HFF-Myc (cell line): ENCODE results near the gene CPA3.

Experiments used
- DNase-seq: peaks from one replicate; pipeline ENCODE4 v3.0.0-alpha.2; 2011; ENCODE audit warnings: low read depth; ENCODE audit errors: extremely low read depth
- H3K4me3 ChIP-seq: replicated peaks from 2 replicates; pipeline ENCODE4 v1.5.1; 2011; ENCODE audit warnings: low read depth, mild to moderate bottlenecking, control low read depth, low read length
- TF ChIP-seq, protein P1 (sequence below): IDR thresholded peaks from 2 replicates; pipeline ENCODE4 v1.5.1; 2012; ENCODE audit warnings: mild to moderate bottlenecking, low read depth, low read length, control low read depth; ENCODE audit errors: missing control alignments

CPA3 gene

GRCh38 chr3:148845756-148846395, 19.2 kb upstream of the CPA3 start:
- TF ChIP-seq, protein P1, sequence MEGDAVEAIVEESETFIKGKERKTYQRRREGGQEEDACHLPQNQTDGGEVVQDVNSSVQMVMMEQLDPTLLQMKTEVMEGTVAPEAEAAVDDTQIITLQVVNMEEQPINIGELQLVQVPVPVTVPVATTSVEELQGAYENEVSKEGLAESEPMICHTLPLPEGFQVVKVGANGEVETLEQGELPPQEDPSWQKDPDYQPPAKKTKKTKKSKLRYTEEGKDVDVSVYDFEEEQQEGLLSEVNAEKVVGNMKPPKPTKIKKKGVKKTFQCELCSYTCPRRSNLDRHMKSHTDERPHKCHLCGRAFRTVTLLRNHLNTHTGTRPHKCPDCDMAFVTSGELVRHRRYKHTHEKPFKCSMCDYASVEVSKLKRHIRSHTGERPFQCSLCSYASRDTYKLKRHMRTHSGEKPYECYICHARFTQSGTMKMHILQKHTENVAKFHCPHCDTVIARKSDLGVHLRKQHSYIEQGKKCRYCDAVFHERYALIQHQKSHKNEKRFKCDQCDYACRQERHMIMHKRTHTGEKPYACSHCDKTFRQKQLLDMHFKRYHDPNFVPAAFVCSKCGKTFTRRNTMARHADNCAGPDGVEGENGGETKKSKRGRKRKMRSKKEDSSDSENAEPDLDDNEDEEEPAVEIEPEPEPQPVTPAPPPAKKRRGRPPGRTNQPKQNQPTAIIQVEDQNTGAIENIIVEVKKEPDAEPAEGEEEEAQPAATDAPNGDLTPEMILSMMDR: no peak
- H3K4me3 ChIP-seq: no peak overlapping the region
- no peak for DNase-seq

- TF ChIP-seq, protein P1: no peak
- no peak for DNase-seq
- no peak overlapping the region for H3K4me3 ChIP-seq
Measured at GRCh38 chr3:148847351-148847750, 17.7 kb upstream of the CPA3 start.

GRCh38 chr3:148848410-148848809, 16.7 kb upstream of the CPA3 start:
- no peak overlapping the region for H3K4me3 ChIP-seq
- no peak for DNase-seq
- TF ChIP-seq, protein P1: no peak

DNA sequence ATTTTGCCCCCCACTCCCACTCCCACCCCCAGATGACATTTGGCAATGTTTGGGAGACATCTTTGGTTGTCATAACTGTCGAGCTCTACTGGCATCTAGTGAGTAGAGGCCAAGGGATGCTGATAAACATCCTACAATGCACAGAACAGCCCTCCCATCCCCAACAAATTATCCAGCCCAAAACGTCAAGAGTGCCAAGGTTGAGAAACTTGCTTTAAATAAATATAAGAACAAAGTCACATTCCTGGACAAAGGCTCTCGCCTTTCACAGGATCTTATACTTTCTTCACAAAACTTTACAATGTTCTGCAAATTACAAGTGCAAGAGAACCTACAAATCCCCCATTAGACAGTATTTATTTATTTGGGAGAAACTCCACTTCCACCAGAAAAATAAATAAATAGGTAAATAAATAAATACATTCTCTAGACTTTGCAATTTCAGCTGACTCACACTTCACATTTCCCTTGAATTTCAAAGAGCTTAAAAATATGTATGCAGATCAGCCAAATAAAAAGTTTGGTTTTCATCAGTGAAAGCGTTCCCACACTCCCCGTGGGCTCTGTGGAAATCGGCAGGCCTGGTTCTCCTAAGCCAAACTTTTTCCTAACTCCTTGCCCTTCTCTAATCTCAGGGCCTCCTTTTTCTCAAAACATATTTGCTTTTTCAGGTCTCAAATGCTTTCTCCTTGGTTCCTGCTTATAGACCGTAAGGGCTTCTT, 12.7 kb upstream of the CPA3 start:
- no peak overlapping the region for H3K4me3 ChIP-seq
- DNase-seq: no peak
- TF ChIP-seq, protein P1: no peak

DNA sequence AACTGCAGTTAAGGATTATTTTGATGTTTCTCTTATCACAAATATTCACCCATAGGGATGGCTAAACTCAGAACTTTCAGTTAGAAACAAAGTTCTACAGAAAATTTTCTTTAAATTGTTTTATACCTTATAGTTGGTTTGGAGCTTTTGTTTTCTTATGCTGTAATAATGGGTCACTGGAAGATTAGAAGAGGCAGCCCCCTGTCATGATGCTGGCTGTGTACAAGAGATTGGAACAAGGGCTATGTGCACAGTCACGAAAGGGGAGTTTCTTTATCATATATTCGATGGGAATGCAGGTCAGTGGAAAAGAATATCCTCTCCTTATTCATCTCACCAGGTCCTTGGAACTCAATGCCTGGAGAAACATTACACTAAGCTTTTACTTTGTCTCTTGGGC, 12.0 kb upstream of the CPA3 start:
- H3K4me3 ChIP-seq: no peak overlapping the region
- no peak for DNase-seq
- TF ChIP-seq, protein P1: no peak

DNA sequence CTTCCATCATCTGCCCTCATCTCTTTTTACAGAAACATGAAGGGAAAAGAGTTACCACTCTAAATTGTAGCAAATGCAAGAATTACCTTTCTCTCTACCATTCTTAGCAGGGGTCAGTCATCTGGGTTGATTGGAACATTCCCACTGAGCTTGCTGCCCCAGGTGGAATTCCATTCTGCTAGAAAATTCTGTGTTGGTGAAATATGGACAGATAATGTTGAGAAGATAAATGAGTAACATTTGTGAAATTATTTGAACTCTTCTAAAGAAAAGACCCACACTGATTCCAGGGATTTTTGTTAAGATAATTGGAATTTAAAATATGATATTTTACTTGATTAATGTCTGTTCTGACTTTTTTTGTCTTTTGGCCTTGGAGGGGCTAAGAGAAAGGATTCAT, 11.0 kb upstream of the CPA3 start:
- no peak overlapping the region for H3K4me3 ChIP-seq
- DNase-seq: no peak
- TF ChIP-seq, protein P1: no peak
